Subcutaneous abdominal adipose tissue (tissue), 5 donors: Measurements from ENCODE around the gene ARHGEF33.

ENCODE experiments used
- H3K27ac ChIP-seq: one replicate; pipeline ENCODE4 v1.7.0; 2013; ENCODE audit warnings: low read depth, mild to moderate bottlenecking, inconsistent platforms, low read length, moderate library complexity
- H3K27me3 ChIP-seq, 5 donors: one replicate each; pipeline ENCODE4 v1.7.0; 2013; ENCODE audit warnings: low read length in 5 of 5, inconsistent platforms in 1 of 5; ENCODE audit not compliant: control insufficient read depth in 5 of 5, insufficient read depth in 4 of 5
- H3K36me3 ChIP-seq, 5 donors: one replicate each; pipeline ENCODE4 v1.7.0; 2013; ENCODE audit warnings: low read length in 5 of 5; ENCODE audit not compliant: control insufficient read depth in 5 of 5, insufficient read depth in 5 of 5
- H3K4me1 ChIP-seq, 5 donors: one replicate each; pipeline ENCODE4 v1.7.0; 2013; ENCODE audit warnings: low read length in 5 of 5, mild to moderate bottlenecking in 3 of 5, moderate library complexity in 1 of 5; ENCODE audit not compliant: control insufficient read depth in 5 of 5, insufficient read depth in 5 of 5
- H3K4me3 ChIP-seq, 5 donors: one replicate each; pipeline ENCODE4 v1.7.0; 2013; ENCODE audit warnings: low read length in 5 of 5, low read depth in 1 of 5
- H3K9ac ChIP-seq, 5 donors: one replicate each; pipeline ENCODE4 v1.7.0; 2013; ENCODE audit warnings: low read length in 5 of 5, mild to moderate bottlenecking in 4 of 5, moderate library complexity in 3 of 5
- H3K9me3 ChIP-seq, 5 donors: one replicate each; pipeline ENCODE4 v1.7.0; 2013; ENCODE audit warnings: low read length in 5 of 5; ENCODE audit not compliant: control insufficient read depth in 5 of 5
- donor health status: healthy.
- donor health status: healthy.
- donor health status: healthy.
- donor health status: healthy.
- donor health status: healthy.

The ARHGEF33 gene

GRCh38 chr2:38907242-38907641 is 17.6 kb downstream of the ARHGEF33 start:
- Histone ChIP-seq H3K36me3 (no peaks in the 10 kb centered on the region), H3K9me3 (no peaks in the 10 kb centered on the region), H3K27me3 (no peaks in the 10 kb centered on the region), H3K27ac (no peak overlapping the region), H3K9ac (no peak overlapping the region), H3K4me1 (no peaks in the 10 kb centered on the region), H3K4me3 (no peak overlapping the region)

- Histone ChIP-seq H3K27me3 (no peaks in the 10 kb centered on the region), H3K9ac (no peak overlapping the region), H3K4me1 (no peaks in the 10 kb centered on the region), H3K27ac (no peak overlapping the region), H3K9me3 (no peaks in the 10 kb centered on the region), H3K36me3 (no peaks in the 10 kb centered on the region), H3K4me3 (no peak overlapping the region)
These were observed 18.3 kb downstream of the ARHGEF33 start for GRCh38 chr2:38907743-38908562.

- H3K36me3 ChIP-seq: no peaks in the 10 kb centered on the region
- H3K9me3 ChIP-seq: no peaks in the 10 kb centered on the region
- H3K4me3 ChIP-seq: no peak overlapping the region
- no peaks in the 10 kb centered on the region for H3K4me1 ChIP-seq
- no peaks in the 10 kb centered on the region for H3K27me3 ChIP-seq
- no peak overlapping the region for H3K9ac ChIP-seq
- no peak overlapping the region for H3K27ac ChIP-seq
These were observed 20.2 kb downstream of the ARHGEF33 start for GRCh38 chr2:38909872-38910271.

GRCh38 chr2:38911191-38911590 is 21.5 kb downstream of the ARHGEF33 start:
- Histone ChIP-seq H3K27me3 (no peaks in the 10 kb centered on the region), H3K4me1 (no peaks in the 10 kb centered on the region), H3K36me3 (no peaks in the 10 kb centered on the region), H3K4me3 (no peak overlapping the region), H3K9ac (no peak overlapping the region), H3K27ac (no peak overlapping the region), H3K9me3 (no peaks in the 10 kb centered on the region)

GRCh38 chr2:38912619-38913018 is 22.9 kb downstream of the ARHGEF33 start:
- H3K4me3 ChIP-seq: no peak overlapping the region
- H3K9me3 ChIP-seq: no peaks in the 10 kb centered on the region
- no peak overlapping the region for H3K27ac ChIP-seq
- no peaks in the 10 kb centered on the region for H3K27me3 ChIP-seq
- no peaks in the 10 kb centered on the region for H3K36me3 ChIP-seq
- no peaks in the 10 kb centered on the region for H3K4me1 ChIP-seq
- H3K9ac ChIP-seq: no peak overlapping the region

- no peaks in the 10 kb centered on the region for H3K27me3 ChIP-seq
- no peaks in the 10 kb centered on the region for H3K36me3 ChIP-seq
- no peaks in the 10 kb centered on the region for H3K4me1 ChIP-seq
- no peaks in the 10 kb centered on the region for H3K9me3 ChIP-seq
- no peak overlapping the region for H3K4me3 ChIP-seq
- no peak overlapping the region for H3K27ac ChIP-seq
- no peak overlapping the region for H3K9ac ChIP-seq
These were observed 32.7 kb downstream of the ARHGEF33 start for GRCh38 chr2:38922389-38922788.

GRCh38 chr2:38922902-38923301 is 33.2 kb downstream of the ARHGEF33 start:
- Histone ChIP-seq H3K4me1 (no peaks in the 10 kb centered on the region), H3K9ac (no peak overlapping the region), H3K4me3 (no peak overlapping the region), H3K27ac (no peak overlapping the region), H3K9me3 (no peaks in the 10 kb centered on the region), H3K27me3 (no peaks in the 10 kb centered on the region), H3K36me3 (no peaks in the 10 kb centered on the region)

- Histone ChIP-seq H3K4me3 (no peak overlapping the region), H3K36me3 (no peaks in the 10 kb centered on the region), H3K4me1 (no peaks in the 10 kb centered on the region), H3K9ac (no peak overlapping the region), H3K27me3 (no peaks in the 10 kb centered on the region), H3K27ac (no peak overlapping the region), H3K9me3 (no peaks in the 10 kb centered on the region)
These were observed 36.3 kb downstream of the ARHGEF33 start for GRCh38 chr2:38925982-38926381.

- H3K4me1 ChIP-seq: no peaks in the 10 kb centered on the region
- H3K27me3 ChIP-seq: no peaks in the 10 kb centered on the region
- no peak overlapping the region for H3K9ac ChIP-seq
- H3K9me3 ChIP-seq: no peaks in the 10 kb centered on the region
- no peaks in the 10 kb centered on the region for H3K36me3 ChIP-seq
- no peak overlapping the region for H3K4me3 ChIP-seq
- no peak overlapping the region for H3K27ac ChIP-seq
These were observed 40.9 kb downstream of the ARHGEF33 start for GRCh38 chr2:38930600-38930999.

GRCh38 chr2:38932586-38932985 is 42.9 kb downstream of the ARHGEF33 start:
- H3K4me3 ChIP-seq: no peak overlapping the region
- H3K36me3 ChIP-seq: peaks cover 0 to 3% (median 0%) of the 10 kb centered on the region in 5 donors
- H3K27ac ChIP-seq: no peak overlapping the region
- no peak overlapping the region for H3K9ac ChIP-seq
- no peaks in the 10 kb centered on the region for H3K27me3 ChIP-seq
- no peaks in the 10 kb centered on the region for H3K9me3 ChIP-seq
- no peaks in the 10 kb centered on the region for H3K4me1 ChIP-seq
